IMR-90 (cell line): ENCODE data around the gene LBH. TPM values are rescaled to one million over a fixed set of nuclear protein-coding genes. Genes with fewer than 3 reads are reported as not detected.

Experiments used
- ATAC-seq: fragments of 200-7000 bp; cut with Tn5 transposase; 2 replicates; pipeline ENCODE4 v1.9.1; 2020; ENCODE audit warnings: low read depth, mild to moderate bottlenecking, moderate library complexity
- BruUV-seq: library from RNA; stranded (reverse); fragments of 400-500 nt; replicated peaks from 2 replicates; lab custom pipeline; 2021; lab: Mats Ljungman, UMichigan
- CTCF ChIA-PET: fragments of 300-600 bp; formaldehyde crosslinking; extraction: SDS; loops from one replicate; lab custom pipeline; 2021; ENCODE audit warnings: antibody characterized with exemption; lab: Yijun Ruan, JAX
- POLR2A ChIA-PET: fragments of 300-600 bp; sonication (Branson Sonifier 250); formaldehyde crosslinking; loops from one replicate; lab custom pipeline; 2022; ENCODE audit warnings: antibody characterized with exemption; ENCODE audit not compliant: unreplicated experiment; lab: Charles Lee
- DNase-seq: peaks from one replicate; pipeline ENCODE4 v3.0.0; 2013
- H2AFZ ChIP-seq: replicated peaks from 2 replicates; pipeline ENCODE3; 2013; ENCODE audit warnings: low read length, mild to moderate bottlenecking; ENCODE audit not compliant: poor library complexity
- H2AK5ac ChIP-seq: 2 replicates; pipeline ENCODE4 v1.6.1; 2013; ENCODE audit warnings: low read depth, low read length, inconsistent platforms
- H2AK9ac ChIP-seq: replicated peaks from 2 replicates; pipeline ENCODE3; 2013; ENCODE audit warnings: mild to moderate bottlenecking, low read depth, low read length, moderate library complexity; ENCODE audit not compliant: poor library complexity
- H2BK120ac ChIP-seq: 2 replicates; pipeline ENCODE4 v1.6.1; 2013; ENCODE audit warnings: low read depth, low read length, inconsistent platforms
- H2BK15ac ChIP-seq: 3 replicates; pipeline ENCODE4 v1.6.1; 2013; ENCODE audit warnings: low read depth, low read length, inconsistent platforms
- H2BK20ac ChIP-seq: 2 replicates; pipeline ENCODE4 v1.6.1; 2013; ENCODE audit warnings: low read depth, mild to moderate bottlenecking, inconsistent platforms, low read length, moderate library complexity
- H2BK5ac ChIP-seq: 2 replicates; pipeline ENCODE4 v1.6.1; 2013; ENCODE audit warnings: mild to moderate bottlenecking, low read depth, low read length, inconsistent platforms; ENCODE audit not compliant: poor library complexity, severe bottlenecking
- H3K14ac ChIP-seq: replicated peaks from 2 replicates; pipeline ENCODE4 v1.6.1; 2013; ENCODE audit warnings: low read depth, low read length, inconsistent platforms
- H3K18ac ChIP-seq: 2 replicates; pipeline ENCODE4 v1.6.1; 2013; ENCODE audit warnings: low read depth, low read length, control low read depth
- H3K23ac ChIP-seq: 2 replicates; pipeline ENCODE4 v1.6.1; 2013; ENCODE audit warnings: low read depth, low read length, inconsistent platforms
- H3K27ac ChIP-seq: 2 replicates; pipeline ENCODE4 v1.5.1; 2013; ENCODE audit warnings: mild to moderate bottlenecking, control low read depth, low read length; ENCODE audit not compliant: insufficient read depth
- H3K27me3 ChIP-seq: 2 replicates; pipeline ENCODE4 v1.6.1; 2013; ENCODE audit warnings: low read length; ENCODE audit not compliant: control insufficient read depth, insufficient read depth
- H3K36me3 ChIP-seq: 2 replicates; pipeline ENCODE4 v1.6.1; 2013; ENCODE audit warnings: low read length, mixed read lengths; ENCODE audit not compliant: control insufficient read depth, insufficient read depth
- H3K4ac ChIP-seq: 2 replicates; pipeline ENCODE4 v1.6.1; 2013; ENCODE audit warnings: low read depth, low read length, inconsistent platforms
- H3K4me1 ChIP-seq: 2 replicates; pipeline ENCODE4 v1.6.1; 2013; ENCODE audit warnings: low read length, mixed read lengths; ENCODE audit not compliant: control insufficient read depth, insufficient read depth
- H3K4me2 ChIP-seq: 2 replicates; pipeline ENCODE4 v1.6.1; 2013; ENCODE audit warnings: low read depth, mild to moderate bottlenecking, control low read depth, low read length, moderate library complexity
- H3K4me3 ChIP-seq: 2 replicates; pipeline ENCODE4 v1.5.1; 2013; ENCODE audit warnings: low read depth, mild to moderate bottlenecking, control low read depth, low read length, moderate library complexity; ENCODE audit not compliant: insufficient read depth
- H3K56ac ChIP-seq: 2 replicates; pipeline ENCODE4 v1.6.1; 2013; ENCODE audit warnings: low read length, inconsistent platforms; ENCODE audit not compliant: insufficient read depth; ENCODE audit errors: extremely low read depth
- H3K79me1 ChIP-seq, 2 experiments: 2 replicates each; pipeline ENCODE4 v1.6.1; 2013; ENCODE audit warnings: low read length in 2 of 2, inconsistent platforms in 1 of 2, low read depth in 1 of 2
- H3K9ac ChIP-seq: 2 replicates; pipeline ENCODE4 v1.6.1; 2013; ENCODE audit warnings: low read depth, low read length, control low read depth
- H3K9me1 ChIP-seq: 2 replicates; pipeline ENCODE4 v1.6.1; 2013; ENCODE audit warnings: low read length, inconsistent platforms; ENCODE audit not compliant: insufficient read depth
- H3K9me3 ChIP-seq: 2 replicates; pipeline ENCODE4 v1.6.1; 2013; ENCODE audit warnings: low read length; ENCODE audit not compliant: control insufficient read depth, insufficient read depth
- H4K20me1 ChIP-seq: 2 replicates; pipeline ENCODE4 v1.6.1; 2013; ENCODE audit warnings: low read length, inconsistent platforms; ENCODE audit not compliant: insufficient read depth
- H4K5ac ChIP-seq: 2 replicates; pipeline ENCODE4 v1.6.1; 2013; ENCODE audit warnings: mild to moderate bottlenecking, low read depth, low read length, control low read depth
- H4K8ac ChIP-seq, 2 experiments: 2 replicates each; pipeline ENCODE4 v1.6.1; 2013; ENCODE audit warnings: low read depth in 2 of 2, low read length in 2 of 2, control low read depth in 1 of 2, inconsistent platforms in 1 of 2
- H4K91ac ChIP-seq: 2 replicates; pipeline ENCODE4 v1.6.1; 2013; ENCODE audit warnings: low read depth, low read length, inconsistent platforms; ENCODE audit not compliant: insufficient read depth
- BHLHE40 ChIP-seq: fragments of 150-350 bp; IDR thresholded peaks from 2 replicates; pipeline ENCODE4 v1.6.1; 2016; ENCODE audit warnings: mild to moderate bottlenecking, low read depth, low read length
- CEBPB ChIP-seq: IDR thresholded peaks from 2 replicates; pipeline ENCODE4 v1.6.1; 2012; ENCODE audit warnings: low read depth, low read length, improper control_type of control experiment
- CHD1 ChIP-seq: IDR thresholded peaks from 2 replicates; pipeline ENCODE4 v1.6.1; 2012; ENCODE audit warnings: low read depth, low read length, improper control_type of control experiment
- MAZ ChIP-seq: IDR thresholded peaks from 2 replicates; pipeline ENCODE4 v1.6.1; 2012; ENCODE audit warnings: low read depth, mild to moderate bottlenecking, low read length, improper control_type of control experiment, moderate library complexity, borderline replicate concordance
- MXI1 ChIP-seq: IDR thresholded peaks from 2 replicates; pipeline ENCODE4 v1.6.1; 2012; ENCODE audit warnings: low read depth, mild to moderate bottlenecking, low read length, moderate library complexity, borderline replicate concordance
- NFE2L2 ChIP-seq: fragments of 150-350 bp; IDR thresholded peaks from 2 replicates; pipeline ENCODE4 v1.6.1; 2016; ENCODE audit warnings: low read depth, mild to moderate bottlenecking, low read length
- POLR2A ChIP-seq: IDR thresholded peaks from 2 replicates; pipeline ENCODE4 v1.6.1; 2012; ENCODE audit warnings: mild to moderate bottlenecking, low read depth, low read length
- RAD21 ChIP-seq: IDR thresholded peaks from 2 replicates; pipeline ENCODE4 v1.6.1; 2012; ENCODE audit warnings: low read length, improper control_type of control experiment
- RCOR1 ChIP-seq: IDR thresholded peaks from 2 replicates; pipeline ENCODE4 v1.6.1; 2012; ENCODE audit warnings: mild to moderate bottlenecking, low read length, improper control_type of control experiment; ENCODE audit not compliant: insufficient replicate concordance
- RFX5 ChIP-seq: IDR thresholded peaks from 2 replicates; pipeline ENCODE4 v1.8.0; 2012; ENCODE audit warnings: low read depth, mild to moderate bottlenecking, low read length, moderate library complexity
- dilution Hi-C: fragments of 300-500 bp; cut with HindIII; formaldehyde crosslinking; loops from one replicate; pipeline ENCODE4 v1.14.3; 2018; ENCODE audit warnings: low sequenced_read_pairs; ENCODE audit not compliant: unreplicated experiment
- in situ Hi-C: fragments of 300-500 bp; cut with MboI; formaldehyde crosslinking; loops from 3 replicates; pipeline ENCODE4 v1.14.3; 2019; ENCODE audit warnings: low sequenced_read_pairs, inconsistent platforms, mixed read lengths
- intact Hi-C: fragments of 100-400 bp; cut with micrococcal nuclease; formaldehyde crosslinking; loops from 2 replicates; pipeline ENCODE4 v1.10.0; 2022
- polyA plus RNA-seq, 3 experiments: library from polyadenylated mRNA; depleted of rRNA; stranded (reverse); fragments of >200 nt; gene quantifications; 2 replicates each; pipeline ENCODE4 v1.2.3, GENCODE V29; 2012; ENCODE audit warnings: low replicate concordance in 1 of 3
- total RNA-seq: library from RNA; depleted of rRNA; stranded (reverse); fragments of >200 nt; gene quantifications from 2 replicates; pipeline ENCODE4 v1.2.3, GENCODE V29; 2012
- TF ChIP-seq, protein P1 (sequence below): conservative IDR thresholded peaks from 2 replicates; pipeline ENCODE4 v1.5.1; 2012; ENCODE audit warnings: mild to moderate bottlenecking, low read depth, low read length, improper control_type of control experiment
- TF ChIP-seq, protein P2 (sequence below): fragments of 150-350 bp; IDR thresholded peaks from 2 replicates; pipeline ENCODE4 v1.6.1; 2017; ENCODE audit warnings: mild to moderate bottlenecking, antibody characterized with exemption, low read length, low read depth
- TF ChIP-seq, protein P3 (sequence below): fragments of 150-350 bp; IDR thresholded peaks from 2 replicates; pipeline ENCODE4 v1.6.1; 2016; ENCODE audit warnings: low read depth, mild to moderate bottlenecking, low read length, moderate library complexity, borderline replicate concordance

LBH gene
- total and polyA plus RNA-seq, 2 of the 4 experiments (the other 2 are of a cell fraction), result 158 to 202 TPM

GRCh38 chr2:30224151-30224550 is 7.2 kb upstream of the LBH start:
- H2BK15ac ChIP-seq, result no peak overlapping the region
- H3K4me1 ChIP-seq, result peaks cover 11% of the 10 kb centered on the region
- no peaks in the 10 kb centered on the region for H3K9me3 ChIP-seq
- no peak overlapping the region for H4K5ac ChIP-seq
- H3K4ac ChIP-seq, result peak overlapping the region; percentile 34; the same call in 1 of the 2 replicates
- dilution Hi-C loops (no loop called here), in situ Hi-C loops (loop anchor here (25.0 kb wide), 1 partner anchor 638 kb away; no protein-coding TSS in a partner anchor), intact Hi-C loops (no loop called here)
- no peak overlapping the region for H2BK5ac ChIP-seq
- H4K20me1 ChIP-seq, result no peaks in the 10 kb centered on the region
- H3K4me3 ChIP-seq, result no peak overlapping the region
- peaks cover 5 to 6% of the 10 kb centered on the region in 2 experiments; a peak in 3 of 4 replicates for H3K79me1 ChIP-seq
- H3K56ac ChIP-seq, result no peak overlapping the region
- H3K4me2 ChIP-seq, result no peak overlapping the region
- no peaks in the 10 kb centered on the region for H3K36me3 ChIP-seq
- no peak overlapping the region for H2AK9ac ChIP-seq
- no peak overlapping the region for H4K8ac ChIP-seq
- no peak overlapping the region for H2AFZ ChIP-seq
- H3K9me1 ChIP-seq, result peaks cover 10% of the 10 kb centered on the region
- ATAC-seq (no peak), DNase-seq (no peak)
- H2AK5ac ChIP-seq, result no peak overlapping the region
- no peak overlapping the region for H3K9ac ChIP-seq
- H3K18ac ChIP-seq, result no peak overlapping the region
- H3K23ac ChIP-seq, result no peak overlapping the region
- TF ChIP-seq, protein P1, sequence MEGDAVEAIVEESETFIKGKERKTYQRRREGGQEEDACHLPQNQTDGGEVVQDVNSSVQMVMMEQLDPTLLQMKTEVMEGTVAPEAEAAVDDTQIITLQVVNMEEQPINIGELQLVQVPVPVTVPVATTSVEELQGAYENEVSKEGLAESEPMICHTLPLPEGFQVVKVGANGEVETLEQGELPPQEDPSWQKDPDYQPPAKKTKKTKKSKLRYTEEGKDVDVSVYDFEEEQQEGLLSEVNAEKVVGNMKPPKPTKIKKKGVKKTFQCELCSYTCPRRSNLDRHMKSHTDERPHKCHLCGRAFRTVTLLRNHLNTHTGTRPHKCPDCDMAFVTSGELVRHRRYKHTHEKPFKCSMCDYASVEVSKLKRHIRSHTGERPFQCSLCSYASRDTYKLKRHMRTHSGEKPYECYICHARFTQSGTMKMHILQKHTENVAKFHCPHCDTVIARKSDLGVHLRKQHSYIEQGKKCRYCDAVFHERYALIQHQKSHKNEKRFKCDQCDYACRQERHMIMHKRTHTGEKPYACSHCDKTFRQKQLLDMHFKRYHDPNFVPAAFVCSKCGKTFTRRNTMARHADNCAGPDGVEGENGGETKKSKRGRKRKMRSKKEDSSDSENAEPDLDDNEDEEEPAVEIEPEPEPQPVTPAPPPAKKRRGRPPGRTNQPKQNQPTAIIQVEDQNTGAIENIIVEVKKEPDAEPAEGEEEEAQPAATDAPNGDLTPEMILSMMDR, result no peak
- TF ChIP-seq CHD1 (no peak), RCOR1 (no peak), MXI1 (no peak), POLR2A (no peak), CEBPB (no peak), RAD21 (no peak), MAZ (no peak), RFX5 (no peak), BHLHE40 (no peak), NFE2L2 (no peak)
- TF ChIP-seq, protein P2, sequence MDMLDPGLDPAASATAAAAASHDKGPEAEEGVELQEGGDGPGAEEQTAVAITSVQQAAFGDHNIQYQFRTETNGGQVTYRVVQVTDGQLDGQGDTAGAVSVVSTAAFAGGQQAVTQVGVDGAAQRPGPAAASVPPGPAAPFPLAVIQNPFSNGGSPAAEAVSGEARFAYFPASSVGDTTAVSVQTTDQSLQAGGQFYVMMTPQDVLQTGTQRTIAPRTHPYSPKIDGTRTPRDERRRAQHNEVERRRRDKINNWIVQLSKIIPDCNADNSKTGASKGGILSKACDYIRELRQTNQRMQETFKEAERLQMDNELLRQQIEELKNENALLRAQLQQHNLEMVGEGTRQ, result no peak
- TF ChIP-seq, protein P3, sequence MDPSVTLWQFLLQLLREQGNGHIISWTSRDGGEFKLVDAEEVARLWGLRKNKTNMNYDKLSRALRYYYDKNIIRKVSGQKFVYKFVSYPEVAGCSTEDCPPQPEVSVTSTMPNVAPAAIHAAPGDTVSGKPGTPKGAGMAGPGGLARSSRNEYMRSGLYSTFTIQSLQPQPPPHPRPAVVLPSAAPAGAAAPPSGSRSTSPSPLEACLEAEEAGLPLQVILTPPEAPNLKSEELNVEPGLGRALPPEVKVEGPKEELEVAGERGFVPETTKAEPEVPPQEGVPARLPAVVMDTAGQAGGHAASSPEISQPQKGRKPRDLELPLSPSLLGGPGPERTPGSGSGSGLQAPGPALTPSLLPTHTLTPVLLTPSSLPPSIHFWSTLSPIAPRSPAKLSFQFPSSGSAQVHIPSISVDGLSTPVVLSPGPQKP, result no peak
- no TSS peak for BruUV-seq
- H4K91ac ChIP-seq, result 0 out of 2 replicates have a peak overlapping the region, but pooled peaks have one; percentile 3
- ChIA-PET POLR2A (no interaction called here), CTCF (interaction anchor here (3.1 kb wide), 1 partner anchor 16 kb away, joined by 9 read pairs; no protein-coding TSS in a partner anchor)
- H2BK120ac ChIP-seq, result peak overlapping the region; percentile 17; the same call in 1 of the 2 replicates
- no peak overlapping the region for H2BK20ac ChIP-seq
- H3K27ac ChIP-seq, result no peak overlapping the region
- no peak overlapping the region for H3K14ac ChIP-seq
- H3K27me3 ChIP-seq, result no peaks in the 10 kb centered on the region; the same call in 1 of the 2 replicates
